GDM1 (cell line): Measurements from ENCODE around the gene ADCY9.

Source experiments
- DNase-seq: peaks from one replicate; lab custom pipeline; 2025; lab: John Stamatoyannopoulos, UW

ADCY9 gene

DNA sequence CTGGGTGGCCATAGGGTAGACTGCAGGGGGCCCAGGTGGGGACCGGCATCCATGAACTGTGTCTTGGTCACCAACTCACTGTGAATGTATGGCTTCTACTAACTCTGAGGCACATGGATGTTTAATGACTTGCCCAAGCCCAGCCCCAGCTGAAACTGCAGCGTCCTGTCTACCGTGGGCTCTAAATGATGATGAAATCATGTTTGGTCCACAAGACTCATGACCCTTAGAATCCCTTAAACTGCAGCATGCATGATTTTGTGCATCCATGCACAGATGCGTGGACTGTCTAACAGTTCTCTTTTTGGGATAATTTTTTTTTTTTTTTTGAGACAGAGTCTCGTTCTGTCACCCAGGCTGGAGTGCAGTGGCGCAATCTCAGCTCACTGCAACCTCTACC, 203.3 kb downstream of the ADCY9 start:
- no peak for DNase-seq
